H1 (cell line): ENCODE results near the gene IFI44L. TPM values are rescaled to one million over a fixed set of nuclear protein-coding genes. Genes with fewer than 3 reads are reported as not detected.

Experiments
- CTCF ChIA-PET: fragments of 300-600 bp; sonication (Branson Sonifier 250); formaldehyde crosslinking; loops from one replicate; lab custom pipeline; 2021; ENCODE audit not compliant: partially characterized antibody; lab: Charles Lee
- POLR2A ChIA-PET: fragments of 300-600 bp; sonication (Branson Sonifier 250); formaldehyde crosslinking; loops from one replicate; lab custom pipeline; 2021; ENCODE audit warnings: inconsistent platforms; ENCODE audit not compliant: partially characterized antibody; lab: Charles Lee
- DNase-seq, 2 experiments: peaks; one replicate each; pipeline versions ENCODE4 v3.0.0 to v3.0.0-alpha.2; 2010 to 2022; ENCODE audit warnings: low spot score in 2 of 2, low read depth in 1 of 2, mixed read lengths in 1 of 2
- FAIRE-seq: peaks from 2 replicates; lab custom pipeline; 2011; peaks lifted over from hg19 to GRCh38; lab: Jason Lieb, UNC
- H2AFZ ChIP-seq: 2 replicates; pipeline ENCODE4 v1.8.1; 2012; ENCODE audit warnings: low read length, inconsistent platforms
- H2AK5ac ChIP-seq: 2 replicates; pipeline ENCODE4 v1.6.1; 2013; ENCODE audit warnings: low read depth, low read length
- H2BK120ac ChIP-seq: replicated peaks from 2 replicates; pipeline ENCODE3; 2013; ENCODE audit warnings: low read depth, low read length, inconsistent platforms
- H2BK12ac ChIP-seq: 2 replicates; pipeline ENCODE4 v1.6.1; 2013; ENCODE audit warnings: low read depth, low read length
- H2BK15ac ChIP-seq: 2 replicates; pipeline ENCODE4 v1.6.1; 2013; ENCODE audit warnings: low read length
- H2BK20ac ChIP-seq: 2 replicates; pipeline ENCODE4 v1.6.1; 2013; ENCODE audit warnings: low read length
- H2BK5ac ChIP-seq: 2 replicates; pipeline ENCODE4 v1.6.1; 2013; ENCODE audit warnings: low read depth, low read length
- H3K14ac ChIP-seq: 2 replicates; pipeline ENCODE4 v1.6.1; 2013; ENCODE audit warnings: inconsistent platforms; ENCODE audit not compliant: insufficient read length
- H3K18ac ChIP-seq: 2 replicates; pipeline ENCODE4 v1.6.1; 2013; ENCODE audit warnings: low read length; ENCODE audit errors: extremely low read depth
- H3K23ac ChIP-seq: 2 replicates; pipeline ENCODE4 v1.6.1; 2013; ENCODE audit warnings: inconsistent platforms; ENCODE audit not compliant: insufficient read length
- H3K23me2 ChIP-seq: 2 replicates; pipeline ENCODE4 v1.6.1; 2013; ENCODE audit warnings: low read depth, low read length
- H3K27ac ChIP-seq: 2 replicates; pipeline ENCODE4 v1.6.1; 2011; ENCODE audit warnings: low read depth, low read length, inconsistent platforms
- H3K27me3 ChIP-seq, 4 experiments: replicated peaks in 1 of 4; 1 replicate in 1 of 4; 2 replicates in 3 of 4; pipeline versions ENCODE4 v1.6.1 to v1.8.1; 2011 to 2013; ENCODE audit warnings: low read length in 3 of 4, mild to moderate bottlenecking in 3 of 4, inconsistent platforms in 2 of 4, mixed read lengths in 2 of 4, moderate library complexity in 1 of 4; ENCODE audit not compliant: control insufficient read depth in 3 of 4, insufficient read depth in 3 of 4; ENCODE audit errors: extremely low read depth in 1 of 4
- H3K36me3 ChIP-seq, 4 experiments: 2 replicates each; pipeline versions ENCODE4 v1.6.1 to v1.8.1; 2011 to 2013; ENCODE audit warnings: mild to moderate bottlenecking in 4 of 4, low read length in 3 of 4, moderate library complexity in 2 of 4, control low read depth in 1 of 4, inconsistent platforms in 1 of 4; ENCODE audit not compliant: insufficient read depth in 4 of 4, control insufficient read depth in 2 of 4
- H3K4ac ChIP-seq: replicated peaks from 2 replicates; pipeline ENCODE3; 2013; ENCODE audit warnings: low read length, low read depth, mixed read lengths, inconsistent platforms; ENCODE audit not compliant: insufficient read length
- H3K4me1 ChIP-seq, 4 experiments: replicated peaks in 1 of 4; 1 replicate in 1 of 4; 2 replicates in 3 of 4; pipeline versions ENCODE4 v1.6.1 to v1.8.1; 2011 to 2013; ENCODE audit warnings: low read length in 3 of 4, inconsistent platforms in 2 of 4, mixed read lengths in 1 of 4; ENCODE audit not compliant: insufficient read depth in 4 of 4, control insufficient read depth in 3 of 4
- H3K4me2 ChIP-seq, 2 experiments: 2 replicates each; pipeline versions ENCODE4 v1.6.1 to v1.8.1; 2011 to 2013; ENCODE audit warnings: low read depth in 2 of 2, low read length in 2 of 2, control low read depth in 1 of 2, inconsistent platforms in 1 of 2, mild to moderate bottlenecking in 1 of 2; ENCODE audit not compliant: insufficient read depth in 1 of 2
- H3K4me3 ChIP-seq, 4 experiments: fragments of 200-600, 300-600 bp in 1 of 4; sonication (generic), shearing (Covaris generic), sonication (Bioruptor Twin) in 1 of 4; 2 replicates each; pipeline versions ENCODE4 v1.5.1 to v1.8.1; 2011 to 2016; ENCODE audit warnings: low read length in 4 of 4, low read depth in 3 of 4, control low read depth in 2 of 4, inconsistent platforms in 2 of 4, mild to moderate bottlenecking in 2 of 4, mixed read lengths in 1 of 4, moderate library complexity in 1 of 4; ENCODE audit not compliant: insufficient read depth in 2 of 4; ENCODE audit errors: extremely low read depth in 1 of 4
- H3K56ac ChIP-seq: replicated peaks from 2 replicates; pipeline ENCODE3; 2013; ENCODE audit warnings: low read depth, mild to moderate bottlenecking, mixed read lengths, low read length, inconsistent platforms; ENCODE audit not compliant: insufficient read length
- H3K79me1 ChIP-seq: 2 replicates; pipeline ENCODE4 v1.6.1; 2013; ENCODE audit warnings: low read depth, low read length, control low read depth
- H3K79me2 ChIP-seq, 2 experiments: 2 replicates each; pipeline versions ENCODE4 v1.6.1 to v1.8.1; 2012 to 2013; ENCODE audit warnings: low read length in 2 of 2, mild to moderate bottlenecking in 2 of 2, inconsistent platforms in 1 of 2; ENCODE audit not compliant: insufficient read depth in 2 of 2, control insufficient read depth in 1 of 2
- H3K9ac ChIP-seq, 4 experiments: replicated peaks in 1 of 4; 1 replicate in 1 of 4; 2 replicates in 3 of 4; pipeline versions ENCODE4 v1.6.1 to v1.8.1; 2011 to 2013; ENCODE audit warnings: low read depth in 3 of 4, low read length in 3 of 4, control low read depth in 2 of 4, mild to moderate bottlenecking in 2 of 4, moderate library complexity in 2 of 4, inconsistent platforms in 1 of 4; ENCODE audit errors: extremely low read depth in 1 of 4
- H3K9me3 ChIP-seq, 2 experiments: 2 replicates each; pipeline versions ENCODE4 v1.6.1 to v1.8.1; 2012 to 2013; ENCODE audit warnings: mild to moderate bottlenecking in 2 of 2, moderate library complexity in 2 of 2, control low read depth in 1 of 2, inconsistent platforms in 1 of 2, low read depth in 1 of 2, low read length in 1 of 2, mixed read lengths in 1 of 2; ENCODE audit not compliant: insufficient read depth in 2 of 2
- H4K20me1 ChIP-seq, 2 experiments: replicated peaks in 1 of 2; 2 replicates each; pipeline versions ENCODE3 to v1.8.1; 2011 to 2013; ENCODE audit warnings: inconsistent platforms in 2 of 2, low read length in 2 of 2, mild to moderate bottlenecking in 1 of 2; ENCODE audit not compliant: insufficient read depth in 2 of 2, control insufficient read depth in 1 of 2
- H4K5ac ChIP-seq: 2 replicates; pipeline ENCODE4 v1.6.1; 2013; ENCODE audit warnings: low read length, low read depth, mixed read lengths, inconsistent platforms; ENCODE audit not compliant: insufficient read length
- H4K8ac ChIP-seq: 2 replicates; pipeline ENCODE4 v1.8.0; 2013; ENCODE audit warnings: mild to moderate bottlenecking, moderate library complexity, low read length, inconsistent platforms; ENCODE audit not compliant: insufficient read depth; ENCODE audit errors: extremely low read depth
- H4K91ac ChIP-seq: replicated peaks from 2 replicates; pipeline ENCODE3; 2013; ENCODE audit warnings: low read length, mixed read lengths, inconsistent platforms; ENCODE audit not compliant: insufficient read length
- ASH2L ChIP-seq: fragments of 200-600, 300-600 bp; sonication (generic); IDR thresholded peaks from one replicate; pipeline ENCODE4 v1.7.1; 2017; ENCODE audit warnings: low read length
- BACH1 ChIP-seq: IDR thresholded peaks from 2 replicates; pipeline ENCODE4 v1.6.1; 2012; ENCODE audit warnings: low read length, improper control_type of control experiment
- BRCA1 ChIP-seq: IDR thresholded peaks from 2 replicates; pipeline ENCODE4 v1.6.1; 2012; ENCODE audit warnings: low read depth, low read length, improper control_type of control experiment
- CHD1 ChIP-seq: IDR thresholded peaks from 2 replicates; pipeline ENCODE4 v1.6.1; 2012; ENCODE audit warnings: low read depth, low read length, improper control_type of control experiment
- CREB1 ChIP-seq: IDR thresholded peaks from 2 replicates; pipeline ENCODE4 v1.6.1; 2012; ENCODE audit warnings: inconsistent platforms
- JUN ChIP-seq: IDR thresholded peaks from 2 replicates; pipeline ENCODE4 v1.6.1; 2011; ENCODE audit warnings: low read depth, mild to moderate bottlenecking, improper control_type of control experiment, low read length
- NRF1 ChIP-seq: IDR thresholded peaks from 2 replicates; pipeline ENCODE4 v1.6.1; 2011; ENCODE audit warnings: mild to moderate bottlenecking, low read depth, low read length, improper control_type of control experiment
- RAD21 ChIP-seq, 2 experiments: IDR thresholded peaks in 1 of 2; conservative IDR thresholded peaks in 1 of 2; 2 replicates each; pipeline ENCODE4 v1.6.1; 2011; ENCODE audit warnings: low read depth in 2 of 2, low read length in 2 of 2, improper control_type of control experiment in 1 of 2, inconsistent platforms in 1 of 2, mild to moderate bottlenecking in 1 of 2, moderate library complexity in 1 of 2
- RBBP5 ChIP-seq: IDR thresholded peaks from 2 replicates; pipeline ENCODE4 v1.7.1; 2012; ENCODE audit warnings: low read depth, mild to moderate bottlenecking, inconsistent platforms, low read length, moderate library complexity, borderline replicate concordance
- SP2 ChIP-seq: IDR thresholded peaks from 2 replicates; pipeline ENCODE4 v1.6.1; 2012; ENCODE audit warnings: mild to moderate bottlenecking, low read length, inconsistent platforms
- WGBS, 2 experiments: shearing (Covaris generic) in 1 of 2; methylation state at CpG; one replicate each; pipeline versions ENCODE4 v1.1.6 to v1.1.7; 2013 to 2015; ENCODE audit warnings: low lambda C conversion rate in 2 of 2, mixed read lengths in 2 of 2, inconsistent platforms in 1 of 2, low coverage in 1 of 2, missing lambda C conversion rate in 1 of 2; ENCODE audit not compliant: insufficient replicate concordance in 2 of 2, insufficient coverage in 1 of 2, insufficient read length in 1 of 2; ENCODE audit errors: extremely low coverage in 1 of 2, missing lambda C conversion rate in 1 of 2; 5-methylcytosine and 5-hydroxymethylcytosine counted together
- polyA plus RNA-seq, 7 experiments: library from polyadenylated mRNA; depleted of rRNA in 3 of 7; stranded (reverse) in 5 of 7; unstranded in 2 of 7; fragments of >200 nt in 5 of 7; fragments of 200-250 nt in 2 of 7; gene quantifications; 1 replicate in 5 of 7; 2 replicates in 1 of 7; 4 replicates in 1 of 7; pipeline versions ENCODE4 v1.2.1 to v1.2.3, GENCODE V29; 2011 to 2013; ENCODE audit warnings: missing spikeins in 2 of 7, mixed read lengths in 2 of 7
- total RNA-seq: library from RNA; stranded (reverse); fragmentation: NEBNext Ultra II Directional; extraction: Animal tissue kit (Norgen Biotek cat#: 25700); gene quantifications from 2 replicates; pipeline ENCODE4 v1.2.1, GENCODE V29; 2021

Gene IFI44L
- total and polyA plus RNA-seq, 2 of the 8 experiments (the other 6 are each of a cell fraction or from before 2014, with no cell fraction given): not detected

GRCh38 chr1:78630600-78630999, 10.4 kb downstream of the IFI44L start:
- Histone ChIP-seq H3K4me2 (no peak overlapping the region), H3K14ac (no peak overlapping the region), H4K91ac (no peak overlapping the region)
- no peak for TF ChIP-seq ASH2L
- TF ChIP-seq SP2: no peak
- TF ChIP-seq RBBP5: no peak
- TF ChIP-seq CHD1: no peak
- TF ChIP-seq JUN: no peak
- TF ChIP-seq CREB1: no peak
- TF ChIP-seq BRCA1: no peak
- TF ChIP-seq NRF1: no peak
- no peak for TF ChIP-seq RAD21 (IDR thresholded peaks at IDR 0.05 in 1 of 2, conservative IDR thresholded peaks at IDR 0.05 in 1 of 2; ENCODE audit: low read depth in 2 of 2, low read length in 2 of 2)
- TF ChIP-seq BACH1: no peak

More at GRCh38 chr1:78630600-78630999, 10.4 kb downstream of the IFI44L start:
- no peak overlapping the region for H3K18ac ChIP-seq
- H2BK12ac ChIP-seq: no peak overlapping the region
- H2AK5ac ChIP-seq: no peak overlapping the region
- no peaks in the 10 kb centered on the region for H3K79me1 ChIP-seq
- H3K4ac ChIP-seq: no peak overlapping the region
- H2BK120ac ChIP-seq: no peak overlapping the region
- H3K4me3 ChIP-seq: no peak overlapping the region
- H3K79me2 ChIP-seq: no peaks in the 10 kb centered on the region
- H3K56ac ChIP-seq: no peak overlapping the region
- no peak overlapping the region for H3K9ac ChIP-seq
- DNase-seq (no peak), FAIRE-seq (no peak)
- 90% methylated on average over 2 of the region's 2 CpGs; no CpG with 5 or more reads in 1 of the 2 experiments for WGBS, 2 experiments
- no peak overlapping the region for H2AFZ ChIP-seq
- no peaks in the 10 kb centered on the region for H3K4me1 ChIP-seq
- H2BK15ac ChIP-seq: no peak overlapping the region
- H4K8ac ChIP-seq: no peak overlapping the region
- no peaks in the 10 kb centered on the region for H3K23me2 ChIP-seq
- H3K36me3 ChIP-seq: no peaks in the 10 kb centered on the region
- H3K23ac ChIP-seq: no peak overlapping the region
- no peaks in the 10 kb centered on the region for H3K9me3 ChIP-seq
- H3K27ac ChIP-seq: no peak overlapping the region
- no peaks in the 10 kb centered on the region for H3K27me3 ChIP-seq
- no peak overlapping the region for H4K5ac ChIP-seq
- no peak overlapping the region for H2BK5ac ChIP-seq
- H4K20me1 ChIP-seq: no peaks in the 10 kb centered on the region
- no peak overlapping the region for H2BK20ac ChIP-seq
- CTCF ChIA-PET: no interaction called here
- POLR2A ChIA-PET: no interaction called here
